Measurements from ENCODE around the gene CCM2L.

The CCM2L gene

DNA sequence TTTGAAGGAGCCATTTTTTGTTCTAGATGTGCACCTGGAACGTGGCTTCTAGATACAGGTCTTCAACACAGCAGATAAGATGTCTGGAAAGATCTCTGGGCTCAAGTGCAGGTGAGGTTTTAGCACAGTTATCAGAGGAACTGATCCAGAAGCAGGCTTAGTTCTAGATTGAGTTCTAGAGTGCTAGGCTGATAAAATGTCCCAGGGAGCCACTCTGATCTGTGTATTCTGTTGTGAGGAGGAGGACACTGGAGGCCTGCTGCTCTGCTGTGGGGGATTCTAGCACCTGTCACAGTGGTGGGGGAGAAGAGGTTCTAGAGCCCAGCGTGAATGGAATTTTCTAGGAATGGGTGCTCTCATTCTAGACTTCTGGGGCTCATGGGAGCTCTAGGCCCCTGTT lies 12.0 kb upstream of the CCM2L start:
- no peak for DNase-seq

DNA sequence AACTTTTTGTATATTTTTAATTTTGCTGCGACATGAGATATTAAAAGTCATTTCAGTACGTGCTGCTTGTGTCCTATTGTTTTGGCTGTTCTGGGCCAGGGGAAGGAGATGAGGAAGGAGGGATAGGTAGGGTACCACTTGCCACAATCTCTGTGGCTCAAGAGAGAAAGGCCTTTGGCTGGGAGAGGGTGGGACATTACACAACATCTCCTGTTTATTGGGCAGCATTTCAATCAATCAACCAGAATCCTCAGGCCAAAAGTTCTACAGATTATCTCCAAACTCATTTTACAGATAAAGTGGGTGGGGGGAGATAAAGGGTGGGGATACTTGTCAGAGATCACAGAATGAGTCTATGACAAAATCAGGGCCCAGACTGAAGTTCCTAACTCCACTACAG lies 6.9 kb upstream of the CCM2L start:
- no peak for DNase-seq

GRCh38 chr20:32004963-32005362 lies 5.3 kb upstream of the CCM2L start:
- no peak for DNase-seq

DNA sequence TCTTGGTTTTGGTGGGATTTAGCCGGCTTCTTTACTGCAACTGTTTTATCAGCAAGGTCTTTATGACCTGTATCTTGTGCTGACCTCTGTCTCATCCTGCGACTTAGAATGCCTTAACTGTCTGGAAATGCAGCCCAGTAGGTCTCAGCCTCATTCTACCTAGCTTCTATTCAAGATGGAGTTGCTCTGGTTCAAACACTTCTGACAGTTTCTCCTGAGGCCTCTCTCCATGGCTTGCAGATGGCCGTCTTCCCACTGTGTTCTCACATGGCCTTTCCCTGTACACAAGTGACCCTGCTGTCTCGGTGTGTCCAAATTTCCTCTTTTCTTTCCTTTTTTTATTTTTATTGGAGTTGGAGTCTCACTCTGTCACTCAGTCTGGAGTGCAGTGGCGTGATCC lies 4.2 kb upstream of the CCM2L start:
- DNase-seq, result no peak

- DNase-seq, result no peak
Observed at GRCh38 chr20:32006841-32007786, 3.1 kb upstream of the CCM2L start.

- no peak for DNase-seq
Observed at GRCh38 chr20:32007787-32008616, 2.2 kb upstream of the CCM2L start.

DNA sequence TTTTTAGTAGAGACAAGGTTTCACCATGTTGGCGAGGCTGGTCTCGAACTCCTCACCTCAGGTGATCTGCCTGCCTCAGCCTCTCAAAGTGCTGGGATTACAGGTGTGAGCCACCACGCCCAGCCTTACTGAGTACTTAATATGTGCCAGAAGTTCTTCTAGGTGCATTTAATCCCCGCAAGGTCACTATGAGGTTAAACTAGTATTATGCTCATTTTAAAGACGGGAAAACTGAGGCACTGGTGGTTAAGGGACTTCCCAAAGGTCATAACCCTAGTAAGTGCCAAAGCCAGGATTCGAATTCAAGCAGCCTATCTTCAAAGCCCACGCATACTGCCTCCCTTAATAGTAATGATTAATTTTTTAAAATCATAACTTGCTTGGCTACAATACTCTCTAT lies 674 bp upstream of the CCM2L start:
- no peak for DNase-seq

GRCh38 chr20:32010666-32011065 lies 428 bp downstream of the CCM2L start:
- DNase-seq, result no peak

GRCh38 chr20:32012159-32012688 lies 2.0 kb downstream of the CCM2L start:
- no peak for DNase-seq

- DNase-seq, result no peak
Observed at GRCh38 chr20:32013326-32013725, 3.1 kb downstream of the CCM2L start.

- peak in 2 of 4 experiments; percentile 8 to 44 for DNase-seq
Observed at GRCh38 chr20:32017711-32018251, 7.5 kb downstream of the CCM2L start.

GRCh38 chr20:32018269-32019155 lies 8.3 kb downstream of the CCM2L start:
- DNase-seq, result peak in 2 of 4 experiments; percentile 37 to 48

GRCh38 chr20:32019156-32019510 lies 8.9 kb downstream of the CCM2L start:
- DNase-seq, result no peak

GRCh38 chr20:32019563-32020463 lies 9.6 kb downstream of the CCM2L start:
- no peak for DNase-seq

- DNase-seq, result no peak
Observed at GRCh38 chr20:32021091-32021490, 10.9 kb downstream of the CCM2L start.

GRCh38 chr20:32024683-32025295 lies 14.6 kb downstream of the CCM2L start:
- no peak for DNase-seq

- no peak for DNase-seq
Observed at GRCh38 chr20:32027643-32028042, 17.4 kb downstream of the CCM2L start.

DNA sequence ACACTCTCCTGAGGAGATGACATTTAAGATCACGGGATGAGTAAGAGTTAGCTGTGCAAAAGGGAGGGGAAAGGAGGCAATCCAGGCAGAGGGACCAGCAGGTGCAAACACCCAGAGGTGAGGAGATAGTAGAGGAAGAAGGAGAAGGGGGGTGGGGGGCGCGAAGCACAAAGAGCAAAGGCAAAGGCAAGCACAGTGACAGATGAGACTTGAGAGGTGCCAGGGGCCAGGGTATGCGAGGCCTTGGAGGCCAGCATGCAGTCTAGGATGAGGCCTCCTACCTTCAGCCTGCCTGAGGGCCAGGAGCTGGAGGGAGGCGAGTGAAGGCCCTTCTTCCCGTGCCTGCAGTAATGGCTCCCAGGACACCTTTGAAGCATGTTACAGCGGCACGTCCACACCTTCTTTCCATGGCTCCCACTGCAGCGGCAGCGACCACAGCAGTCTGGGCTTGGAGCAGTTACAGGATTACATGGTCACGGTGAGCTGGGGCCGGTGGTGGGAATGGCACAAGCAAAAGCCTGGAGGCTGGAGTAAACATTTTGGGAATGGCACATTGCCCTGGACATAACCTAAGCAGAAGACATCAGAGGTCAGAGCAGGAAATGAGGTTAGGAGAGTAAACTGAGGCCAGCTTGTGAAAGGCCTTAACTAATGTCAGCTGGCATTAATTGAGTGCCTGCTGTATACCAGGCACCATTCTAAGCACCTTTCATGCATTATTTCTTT lies 18.6 kb downstream of the CCM2L start:
- DNase-seq, result no peak

DNA sequence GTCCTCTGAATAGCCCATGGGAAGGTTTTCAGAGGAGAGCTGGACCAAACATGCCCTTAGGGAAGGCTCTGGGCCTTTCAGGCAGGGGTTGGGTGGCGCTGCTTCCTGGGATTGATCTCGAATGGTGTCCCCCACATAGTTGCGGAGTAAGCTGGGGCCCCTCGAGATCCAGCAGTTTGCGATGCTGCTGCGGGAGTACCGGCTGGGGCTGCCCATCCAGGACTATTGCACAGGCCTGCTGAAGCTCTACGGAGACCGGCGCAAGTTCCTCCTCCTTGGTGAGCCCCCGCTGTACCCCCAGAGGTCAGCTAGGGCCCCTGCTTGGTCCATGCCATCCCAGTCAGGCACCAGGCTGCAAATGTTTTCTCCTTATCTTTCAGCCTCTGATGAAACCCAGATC lies 19.3 kb downstream of the CCM2L start:
- no peak for DNase-seq

All from activated naive CD4-positive, alpha-beta T cell (primary cell).